GM23248 (cell line): Measurements from ENCODE around the gene NBL1. TPM values are rescaled to one million over a fixed set of nuclear protein-coding genes. Genes with fewer than 3 reads are reported as not detected.
A peak's percentile ranks its signal among the peaks of the same experiment; 100 is the strongest.

Source experiments
- DNase-seq: peaks from one replicate; pipeline ENCODE4 v3.0.0-alpha.2; 2015
- H2AFZ ChIP-seq: fragments of 200-600 bp; sonication (generic); 2 replicates; pipeline ENCODE4 v1.6.1; 2016; ENCODE audit warnings: antibody characterized with exemption
- H3F3A ChIP-seq: fragments of 200-600 bp; sonication (generic); 2 replicates; pipeline ENCODE4 v1.6.1; 2016; ENCODE audit warnings: mild to moderate bottlenecking, antibody characterized with exemption, mixed run types; ENCODE audit not compliant: insufficient read depth
- H3K27ac ChIP-seq: fragments of 200-600 bp; sonication (generic); 2 replicates; pipeline ENCODE4 v1.5.1; 2016; ENCODE audit warnings: mild to moderate bottlenecking
- H3K27me3 ChIP-seq: fragments of 200-600 bp; sonication (generic); replicated peaks from 2 replicates; pipeline ENCODE4 v1.6.1; 2016; ENCODE audit warnings: mild to moderate bottlenecking; ENCODE audit not compliant: insufficient read depth
- H3K36me3 ChIP-seq: fragments of 200-600 bp; sonication (generic); 2 replicates; pipeline ENCODE4 v1.6.1; 2016; ENCODE audit warnings: low read depth, mild to moderate bottlenecking
- H3K4me1 ChIP-seq: fragments of 200-600 bp; sonication (generic); 2 replicates; pipeline ENCODE4 v1.6.1; 2016; ENCODE audit warnings: mild to moderate bottlenecking; ENCODE audit not compliant: insufficient read depth
- H3K4me2 ChIP-seq: fragments of 200-600 bp; sonication (generic); one replicate; pipeline ENCODE4 v1.6.1; 2016; ENCODE audit warnings: mild to moderate bottlenecking; ENCODE audit not compliant: unreplicated experiment
- H3K4me3 ChIP-seq: fragments of 200-600 bp; sonication (generic); 2 replicates; pipeline ENCODE4 v1.5.1; 2016; ENCODE audit warnings: mild to moderate bottlenecking
- H3K79me2 ChIP-seq: fragments of 200-600 bp; sonication (generic); 2 replicates; pipeline ENCODE4 v1.6.1; 2016; ENCODE audit warnings: mild to moderate bottlenecking; ENCODE audit not compliant: insufficient read depth
- H3K9ac ChIP-seq: fragments of 200-600 bp; sonication (generic); 2 replicates; pipeline ENCODE4 v1.6.1; 2016; ENCODE audit warnings: mild to moderate bottlenecking
- H3K9me2 ChIP-seq: fragments of 200-600 bp; sonication (generic); 2 replicates; pipeline ENCODE4 v1.6.1; 2016; ENCODE audit warnings: mixed run types, mild to moderate bottlenecking, moderate library complexity; ENCODE audit not compliant: insufficient read depth
- H3K9me3 ChIP-seq: fragments of 200-600 bp; sonication (generic); one replicate; pipeline ENCODE4 v1.6.1; 2017; ENCODE audit warnings: low read depth
- H4K20me1 ChIP-seq: fragments of 200-600 bp; sonication (generic); 2 replicates; pipeline ENCODE4 v1.6.0; 2016; ENCODE audit not compliant: insufficient read depth
- EZH2 ChIP-seq: fragments of 200-600 bp; sonication (generic); IDR thresholded peaks from 2 replicates; pipeline ENCODE4 v1.6.1; 2018; ENCODE audit warnings: antibody characterized with exemption, mild to moderate bottlenecking; ENCODE audit not compliant: insufficient read depth, poor library complexity, severe bottlenecking
- EZH2phosphoT487 ChIP-seq: fragments of 200-600 bp; sonication (generic); IDR thresholded peaks from 2 replicates; pipeline ENCODE4 v1.6.1; 2018; ENCODE audit warnings: antibody characterized with exemption, moderate library complexity, mild to moderate bottlenecking, low read depth; ENCODE audit not compliant: insufficient read depth
- WGBS, 2 experiments: methylation state at CpG; one replicate each; pipeline ENCODE4 v1.1.6; 2015 to 2017; ENCODE audit warnings: low lambda C conversion rate in 2 of 2, low coverage in 1 of 2; ENCODE audit errors: missing lambda C conversion rate in 2 of 2; 5-methylcytosine and 5-hydroxymethylcytosine counted together
- in situ Hi-C: fragments of 300-500 bp; cut with MboI; formaldehyde crosslinking; loops from 2 replicates; pipeline ENCODE4 v1.15.0; 2020
- polyA plus RNA-seq: library from polyadenylated mRNA; unstranded; fragments of >200 nt; fragmentation: Nextera tagmentation; extraction: Ambion mirVana; gene quantifications from 2 replicates; pipeline ENCODE4 v1.2.1, GENCODE V29; 2016
- total RNA-seq: library from RNA; depleted of rRNA; stranded (reverse); fragments of >200 nt; shearing (Covaris generic); gene quantifications from 2 replicates; pipeline ENCODE4 v1.2.3, GENCODE V29; 2014

Gene NBL1
- total and polyA plus RNA-seq, 2 experiments from 2014 or later = 239 to 290 TPM

- no peak for TF ChIP-seq EZH2
- no peak for TF ChIP-seq EZH2phosphoT487
- peak overlapping the region; percentile 67; the same call in 1 of the 2 replicates for H2AFZ ChIP-seq
- H3K36me3 ChIP-seq = no peaks in the 10 kb centered on the region
- 5 to 6% methylated on average over 29 to 30 of the region's 30 CpGs for WGBS, 2 experiments
- H3K9me3 ChIP-seq = no peaks in the 10 kb centered on the region
- peak overlapping the region; percentile 90 for H3K9ac ChIP-seq
- no peaks in the 10 kb centered on the region for H3K27me3 ChIP-seq
- in situ Hi-C loops = loop anchor here (5.0 to 10.0 kb wide), 2 partner anchors 158 to 251 kb away; partner anchors contain the start of gene CAPZB
- peak overlapping the region; percentile 53 for H3K27ac ChIP-seq
- H3K4me3 ChIP-seq = peak overlapping the region; percentile 96
- peak; percentile 71 for DNase-seq
- peak overlapping the region; percentile 91 for H3K4me2 ChIP-seq
- H4K20me1 ChIP-seq = no peaks in the 10 kb centered on the region
- H3K79me2 ChIP-seq = peaks cover 69% of the 10 kb centered on the region
- no peaks in the 10 kb centered on the region for H3K9me2 ChIP-seq
- peaks cover 27% of the 10 kb centered on the region for H3K4me1 ChIP-seq
- H3F3A ChIP-seq = peaks cover 24% of the 10 kb centered on the region
Observed at GRCh38 chr1:19645411-19646251, 1.5 kb downstream of the NBL1 start.

GRCh38 chr1:19646377-19647319 lies 2.5 kb downstream of the NBL1 start:
- peak; percentile 56 for DNase-seq
- no peaks in the 10 kb centered on the region for H3K9me2 ChIP-seq
- no peak for TF ChIP-seq EZH2phosphoT487
- 34 to 35% methylated on average over 9 of the region's 9 CpGs for WGBS, 2 experiments
- H2AFZ ChIP-seq = no peak overlapping the region
- peaks cover 79% of the 10 kb centered on the region for H3K79me2 ChIP-seq
- in situ Hi-C loops = loop anchor here (5.0 to 10.0 kb wide), 2 partner anchors 159 to 252 kb away; partner anchors contain the start of gene CAPZB
- no peaks in the 10 kb centered on the region for H3K36me3 ChIP-seq
- peaks cover 37% of the 10 kb centered on the region for H3K4me1 ChIP-seq
- H3K9ac ChIP-seq = peak overlapping the region; percentile 90
- H3K4me2 ChIP-seq = peak overlapping the region; percentile 91
- H3K27me3 ChIP-seq = no peaks in the 10 kb centered on the region
- peak overlapping the region; percentile 53 for H3K27ac ChIP-seq
- no peaks in the 10 kb centered on the region for H4K20me1 ChIP-seq
- H3K4me3 ChIP-seq = peak overlapping the region; percentile 96
- H3F3A ChIP-seq = peaks cover 24% of the 10 kb centered on the region
- H3K9me3 ChIP-seq = no peaks in the 10 kb centered on the region

DNA sequence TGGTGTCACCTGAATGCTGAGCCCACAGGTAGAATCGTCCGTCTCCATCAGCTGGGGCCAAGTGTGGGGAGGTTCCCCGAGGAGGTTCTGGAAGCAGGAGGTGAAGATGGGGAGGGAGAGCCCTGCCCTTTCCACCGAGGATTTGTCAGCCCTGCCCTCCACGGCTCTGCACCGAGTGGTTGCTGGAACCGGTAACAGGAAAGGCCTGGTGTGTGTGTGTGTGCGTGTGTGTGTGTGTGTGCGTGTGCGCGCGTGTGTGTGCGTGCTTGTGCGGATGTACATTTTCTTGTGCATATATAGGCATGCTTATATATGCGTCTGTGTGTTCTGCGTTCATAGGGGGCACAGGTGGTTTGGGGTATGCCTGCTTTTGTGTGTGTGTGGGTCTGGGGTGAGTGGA lies 3.5 kb downstream of the NBL1 start:
- H3K27me3 ChIP-seq = no peaks in the 10 kb centered on the region
- H2AFZ ChIP-seq = no peak overlapping the region
- H3K27ac ChIP-seq = no peak overlapping the region
- in situ Hi-C loops = loop anchor here (5.0 to 10.0 kb wide), 2 partner anchors 160 to 253 kb away; partner anchors contain the start of gene CAPZB
- H4K20me1 ChIP-seq = no peaks in the 10 kb centered on the region
- no peaks in the 10 kb centered on the region for H3K9me2 ChIP-seq
- H3K9ac ChIP-seq = no peak overlapping the region
- H3K4me2 ChIP-seq = peak overlapping the region; percentile 91
- peak; percentile 48 for DNase-seq
- H3K36me3 ChIP-seq = no peaks in the 10 kb centered on the region
- peaks cover 89% of the 10 kb centered on the region for H3K79me2 ChIP-seq
- peaks cover 23% of the 10 kb centered on the region for H3F3A ChIP-seq
- TF ChIP-seq EZH2phosphoT487 (no peak), EZH2 (no peak)
- 39 to 40% methylated on average over 16 of the region's 16 CpGs for WGBS, 2 experiments
- H3K4me3 ChIP-seq = peak overlapping the region; percentile 96; the same call in 1 of the 2 replicates
- peaks cover 47% of the 10 kb centered on the region for H3K4me1 ChIP-seq
- H3K9me3 ChIP-seq = no peaks in the 10 kb centered on the region

- no peak overlapping the region for H3K9ac ChIP-seq
- H4K20me1 ChIP-seq = no peaks in the 10 kb centered on the region
- no peaks in the 10 kb centered on the region for H3K9me3 ChIP-seq
- no peak overlapping the region for H3K27ac ChIP-seq
- DNase-seq = no peak
- no peaks in the 10 kb centered on the region for H3K36me3 ChIP-seq
- peaks cover 19% of the 10 kb centered on the region for H3F3A ChIP-seq
- H2AFZ ChIP-seq = no peak overlapping the region
- in situ Hi-C loops = loop anchor here (5.0 to 10.0 kb wide), 2 partner anchors 161 to 253 kb away; partner anchors contain the start of gene CAPZB
- H3K79me2 ChIP-seq = peaks cover 93% of the 10 kb centered on the region
- TF ChIP-seq EZH2 (no peak), EZH2phosphoT487 (no peak)
- H3K27me3 ChIP-seq = no peaks in the 10 kb centered on the region
- H3K9me2 ChIP-seq = no peaks in the 10 kb centered on the region
- 27 to 39% methylated on average over 13 of the region's 14 CpGs for WGBS, 2 experiments
- peaks cover 44% of the 10 kb centered on the region for H3K4me1 ChIP-seq
- H3K4me2 ChIP-seq = no peak overlapping the region
- peak overlapping the region; percentile 96; the same call in 1 of the 2 replicates for H3K4me3 ChIP-seq
Observed at GRCh38 chr1:19648239-19648638, 4.1 kb downstream of the NBL1 start.
